HG02642 (cell line): Measurements from ENCODE around the gene GPC5.

Source experiments
- ATAC-seq: cut with Tn5 transposase; IDR thresholded peaks from one replicate; pipeline ENCODE4 v1.9.1; 2021; ENCODE audit warnings: mild to moderate bottlenecking; ENCODE audit not compliant: unreplicated experiment, poor library complexity

The GPC5 gene

GRCh38 chr13:91531646-91532045 lies 133.2 kb downstream of the GPC5 start:
- ATAC-seq: no peak

GRCh38 chr13:91533354-91533753 lies 134.9 kb downstream of the GPC5 start:
- no peak for ATAC-seq

GRCh38 chr13:91534996-91535395 lies 136.6 kb downstream of the GPC5 start:
- no peak for ATAC-seq

- no peak for ATAC-seq
Observed at GRCh38 chr13:91537376-91537775, 139.0 kb downstream of the GPC5 start.

- ATAC-seq: no peak
Observed at GRCh38 chr13:91539286-91540157, 141.1 kb downstream of the GPC5 start.

GRCh38 chr13:91540158-91540736 lies 141.8 kb downstream of the GPC5 start:
- ATAC-seq: no peak

- no peak for ATAC-seq
Observed at GRCh38 chr13:91544723-91545122, 146.3 kb downstream of the GPC5 start.

GRCh38 chr13:91546900-91547299 lies 148.5 kb downstream of the GPC5 start:
- ATAC-seq: no peak

GRCh38 chr13:91553584-91553983 lies 155.2 kb downstream of the GPC5 start:
- no peak for ATAC-seq

GRCh38 chr13:91554101-91554500 lies 155.7 kb downstream of the GPC5 start:
- ATAC-seq: no peak

- ATAC-seq: no peak
Observed at GRCh38 chr13:91557328-91558090, 159.1 kb downstream of the GPC5 start.

GRCh38 chr13:91563799-91564198 lies 165.4 kb downstream of the GPC5 start:
- no peak for ATAC-seq

GRCh38 chr13:91564396-91564795 lies 166.0 kb downstream of the GPC5 start:
- no peak for ATAC-seq

GRCh38 chr13:91565296-91565695 lies 166.9 kb downstream of the GPC5 start:
- ATAC-seq: no peak

- no peak for ATAC-seq
Observed at GRCh38 chr13:91567485-91568207, 169.2 kb downstream of the GPC5 start.

GRCh38 chr13:91571681-91572080 lies 173.3 kb downstream of the GPC5 start:
- ATAC-seq: no peak

- no peak for ATAC-seq
Observed at GRCh38 chr13:91572439-91572838, 174.0 kb downstream of the GPC5 start.

- no peak for ATAC-seq
Observed at GRCh38 chr13:91572944-91573598, 174.7 kb downstream of the GPC5 start.

- no peak for ATAC-seq
Observed at GRCh38 chr13:91574766-91575165, 176.3 kb downstream of the GPC5 start.

GRCh38 chr13:91576590-91576989 lies 178.2 kb downstream of the GPC5 start:
- no peak for ATAC-seq
